GM19324 (cell line): ENCODE results near the gene EIF4G1.

Experiments
- ATAC-seq: cut with Tn5 transposase; IDR thresholded peaks from one replicate; pipeline ENCODE4 v1.9.1; 2021; ENCODE audit warnings: mild to moderate bottlenecking, moderate library complexity; ENCODE audit not compliant: unreplicated experiment, low FRiP score

The EIF4G1 gene

GRCh38 chr3:184381261-184382224 lies 67.1 kb downstream of the EIF4G1 start:
- ATAC-seq = no peak

- ATAC-seq = no peak
Measured at GRCh38 chr3:184382326-184383032, 68.1 kb downstream of the EIF4G1 start.

- ATAC-seq = no peak
Measured at GRCh38 chr3:184383033-184383740, 68.8 kb downstream of the EIF4G1 start.

DNA sequence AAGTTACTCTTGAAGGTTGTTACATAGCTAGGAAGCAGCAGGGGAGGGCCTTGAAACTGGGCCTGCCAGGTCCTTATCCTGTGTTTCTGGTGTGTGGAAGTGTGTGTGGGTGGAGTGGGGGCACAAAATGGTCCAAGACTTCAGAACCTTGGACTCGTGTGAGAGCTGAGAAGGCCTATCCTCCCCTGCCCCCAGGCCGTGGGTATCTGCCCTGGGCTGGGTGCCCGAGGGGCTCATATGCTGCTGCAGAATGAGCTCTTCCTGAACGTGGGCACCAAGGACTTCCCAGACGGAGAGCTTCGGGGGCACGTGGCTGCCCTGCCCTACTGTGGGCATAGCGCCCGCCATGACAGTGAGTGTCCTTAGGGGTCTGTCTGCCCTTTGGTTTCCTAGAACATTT lies 69.9 kb downstream of the EIF4G1 start:
- no peak for ATAC-seq
